Fibroblast of peridontal ligament (primary cell): ENCODE data around the gene PLA2G15.

Experiments used
- DNase-seq: peaks from one replicate; pipeline ENCODE4 v3.0.0-alpha.2; 2010; ENCODE audit errors: extremely low read depth

PLA2G15 gene

DNA sequence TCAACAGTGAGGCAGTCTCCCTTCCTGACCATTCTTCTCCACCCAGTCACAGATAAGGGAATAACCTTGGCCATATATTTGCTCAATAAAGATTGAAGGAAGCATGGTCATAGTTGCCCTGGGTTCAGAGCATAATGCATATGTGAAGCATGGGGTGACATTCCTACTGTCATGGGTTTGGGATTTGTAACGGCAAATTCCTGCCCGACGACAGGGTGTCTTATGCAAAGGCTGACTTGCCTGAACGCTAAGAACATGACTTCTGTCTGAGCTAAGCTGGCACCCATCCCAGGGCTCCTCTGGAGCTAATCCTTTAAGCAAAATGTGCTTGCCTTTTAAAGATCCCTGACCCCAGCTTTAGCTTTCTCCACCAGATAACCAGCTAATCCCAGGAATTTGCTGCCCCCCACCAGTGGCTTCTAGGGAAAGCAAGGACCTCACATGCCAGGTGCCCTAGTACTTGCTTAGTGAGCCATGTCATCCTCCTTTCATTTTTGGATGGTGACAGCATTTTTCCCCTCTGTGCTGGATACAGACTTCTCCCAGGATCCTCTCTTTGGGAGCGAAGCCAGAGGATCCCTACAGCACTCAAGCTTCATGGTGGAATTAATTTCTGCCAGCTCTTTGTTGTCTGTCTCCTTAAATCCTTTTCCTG, 53.9 kb downstream of the PLA2G15 start:
- peak; percentile 75 for DNase-seq

DNA sequence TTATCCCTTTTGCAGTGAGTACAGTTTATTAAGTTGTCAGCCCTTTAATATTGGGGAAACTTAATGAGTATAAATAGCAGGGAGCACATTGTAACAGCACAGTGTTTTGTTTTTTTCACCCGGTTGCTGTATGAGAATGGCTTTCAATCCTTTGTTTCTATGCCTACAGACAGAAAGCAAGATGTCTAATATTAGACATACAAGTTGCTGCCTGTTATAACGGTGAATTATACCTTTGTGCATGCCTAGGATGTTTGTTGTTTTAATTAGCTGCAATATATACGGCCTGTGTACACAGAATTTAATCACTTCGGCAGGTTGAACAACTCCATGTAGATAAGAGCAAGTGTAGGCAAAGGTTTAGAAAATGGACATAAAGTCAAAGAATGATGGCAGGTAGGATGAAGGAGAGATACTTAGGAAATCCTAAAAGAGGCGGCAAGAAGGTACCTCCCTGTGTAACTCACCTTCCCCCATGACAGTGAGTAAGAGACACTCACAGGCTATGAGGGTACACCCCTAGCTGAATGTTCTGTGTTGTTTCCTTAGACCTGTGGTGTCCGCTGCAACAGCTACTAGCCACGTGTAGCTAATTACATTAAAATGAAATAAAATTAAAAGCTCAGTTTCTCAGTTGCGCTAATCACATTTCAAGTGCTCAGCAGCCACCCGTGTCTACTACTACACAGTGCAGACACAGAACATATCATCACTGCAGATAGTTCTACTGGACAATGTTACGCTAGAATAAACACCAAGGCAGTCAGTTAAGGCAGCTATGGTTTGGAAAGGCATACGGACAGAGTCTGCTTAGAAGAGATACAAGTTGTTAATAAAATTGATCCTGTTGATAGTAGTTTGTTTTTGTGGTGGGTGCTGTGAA, 54.6 kb downstream of the PLA2G15 start:
- DNase-seq = no peak

DNA sequence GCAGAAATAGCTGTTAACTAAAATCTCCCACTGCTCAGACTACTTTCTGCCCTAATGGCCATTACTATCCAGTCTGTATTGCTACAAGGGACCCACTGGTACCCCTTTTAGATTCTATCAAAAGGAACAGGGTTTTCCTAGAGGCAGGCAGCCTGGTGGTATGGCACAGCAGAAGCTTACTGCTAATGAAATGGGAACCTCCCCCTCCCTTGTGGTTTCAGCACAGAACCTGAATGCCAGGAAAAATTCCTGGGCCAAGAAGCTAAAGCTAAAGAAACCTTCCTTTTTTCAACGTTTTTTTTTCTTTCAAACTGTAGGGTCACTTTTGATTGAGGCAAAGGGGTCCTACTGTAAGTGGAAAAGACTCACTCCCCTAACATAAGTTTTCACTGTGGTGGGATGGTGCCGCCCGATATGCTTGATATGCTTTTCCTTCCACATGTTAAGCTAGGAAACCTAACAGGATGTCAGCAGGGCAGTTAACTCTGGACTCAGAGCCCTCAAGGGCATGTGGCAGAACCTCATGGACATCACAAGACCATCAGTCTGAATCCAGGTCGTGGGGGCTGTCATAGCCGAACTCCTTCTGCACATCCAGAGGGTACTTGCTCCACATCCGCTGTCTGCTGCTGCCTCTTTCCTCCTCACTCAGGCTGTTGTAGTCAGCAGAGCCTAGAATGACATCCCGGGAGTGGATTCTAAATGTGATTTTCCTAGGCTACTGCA, 55.7 kb downstream of the PLA2G15 start:
- DNase-seq = no peak

DNA sequence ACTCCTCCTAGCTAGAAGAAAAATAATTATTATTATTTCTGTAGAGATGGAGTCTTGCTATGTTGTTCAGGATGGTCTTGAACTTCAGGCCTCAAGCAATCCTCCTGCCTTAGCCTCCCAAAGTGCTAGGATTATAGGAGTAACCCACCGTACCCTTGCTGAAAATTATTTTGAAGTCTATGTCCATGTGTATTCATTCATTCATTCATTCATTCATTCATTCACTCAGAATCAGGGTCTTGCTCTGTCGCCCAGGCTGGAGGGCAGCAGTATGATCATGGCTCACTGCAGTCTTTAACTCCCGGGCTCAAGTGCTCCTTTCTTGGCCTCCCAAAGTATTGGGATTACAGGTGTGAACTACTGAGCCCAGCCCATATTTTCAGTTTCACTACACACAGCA, 61.5 kb downstream of the PLA2G15 start:
- DNase-seq = no peak

DNA sequence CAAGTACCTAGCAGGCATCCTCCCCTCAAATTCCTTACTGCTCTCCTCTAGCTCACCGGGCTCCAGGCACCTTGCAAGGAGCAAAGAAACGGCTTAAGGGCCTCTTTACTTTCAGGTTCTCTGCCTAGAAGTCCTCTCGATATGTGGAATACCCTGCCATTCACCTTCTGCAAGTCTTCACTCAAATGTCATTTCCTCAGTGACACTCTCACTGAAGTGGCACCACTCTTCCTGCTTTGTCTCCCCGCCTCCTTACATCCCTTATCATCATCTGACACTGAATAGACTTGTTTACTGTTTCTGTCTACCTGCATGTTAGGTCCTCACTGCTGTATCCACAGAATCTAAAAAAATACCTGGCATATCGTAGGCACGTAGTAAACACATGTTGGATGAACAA, 64.6 kb downstream of the PLA2G15 start:
- no peak for DNase-seq

DNA sequence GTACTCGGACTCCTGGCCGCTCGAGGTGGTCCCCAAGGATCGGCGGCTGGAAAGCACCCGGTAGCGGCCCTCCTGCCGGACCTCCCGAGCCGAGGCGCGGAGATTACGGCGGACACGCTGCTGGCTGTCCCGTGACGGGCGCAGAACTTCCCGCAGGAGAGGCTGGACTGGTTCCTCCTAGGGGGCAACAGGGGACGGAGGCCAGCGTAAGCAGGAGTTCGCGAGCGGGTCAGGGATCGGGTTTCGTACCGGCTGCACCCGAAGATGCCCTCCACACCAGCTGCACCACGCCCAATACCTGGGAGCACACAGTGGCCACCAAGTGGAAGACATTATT, 65.2 kb downstream of the PLA2G15 start:
- no peak for DNase-seq
